Measurements from ENCODE around the gene CDK10.
"Not testable (repeated sequence)": the region's sequence is repeated elsewhere in the genome, so short reads cannot be mapped to it uniquely, and the experiment has no call there.

CDK10 gene

GRCh38 chr16:89697161-89697615 is 10.7 kb downstream of the CDK10 start:
- no peaks in the 10 kb centered on the region for H3K27me3 ChIP-seq (ENCODE audit: control insufficient read depth, insufficient read depth, low read length)
- H3K4me1 ChIP-seq (ENCODE audit: control insufficient read depth, insufficient read depth, low read length) = peaks cover 8% of the 10 kb centered on the region
- H3K9ac ChIP-seq (ENCODE audit: low read length) = no peak overlapping the region
- no peaks in the 10 kb centered on the region for H3K9me3 ChIP-seq (ENCODE audit: control insufficient read depth, insufficient read depth, low read depth, low read length)
- H3K4me3 ChIP-seq (ENCODE audit: low read depth, low read length) = no peak overlapping the region
- peaks cover 51% of the 10 kb centered on the region for H3K36me3 ChIP-seq (ENCODE audit: control insufficient read depth, insufficient read depth, low read length)
- no peak overlapping the region for H3K27ac ChIP-seq (ENCODE audit: low read depth, low read length)

GRCh38 chr16:89697616-89698331 is 11.3 kb downstream of the CDK10 start:
- H3K9me3 ChIP-seq (ENCODE audit: control insufficient read depth, insufficient read depth, low read depth, low read length) = no peaks in the 10 kb centered on the region

DNA sequence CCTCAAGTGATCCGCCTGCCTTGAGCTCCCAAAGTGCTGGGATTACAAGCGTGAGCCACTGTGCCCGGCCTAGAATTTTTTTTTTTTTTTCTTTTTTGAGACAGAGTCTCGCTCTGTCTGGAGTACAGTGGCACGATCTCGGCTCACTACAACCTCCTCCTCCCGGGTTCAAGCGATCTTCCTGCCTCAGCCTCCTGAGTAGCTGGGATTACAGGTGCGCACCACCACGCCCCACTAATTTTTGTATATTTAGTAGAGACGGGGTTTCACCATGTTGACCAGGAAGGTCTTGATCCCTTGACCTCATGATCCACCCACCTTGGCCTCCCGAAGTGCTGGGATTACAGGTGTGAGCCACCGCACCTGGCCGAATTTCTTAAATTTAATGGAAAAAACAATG is 12.2 kb downstream of the CDK10 start:
- peaks cover 40% of the 10 kb centered on the region for H3K36me3 ChIP-seq (ENCODE audit: control insufficient read depth, insufficient read depth, low read length)
- not testable (repeated sequence) for H3K4me1 ChIP-seq (ENCODE audit: control insufficient read depth, insufficient read depth, low read length); H3K9me3 ChIP-seq (ENCODE audit: control insufficient read depth, insufficient read depth, low read depth, low read length); H3K4me3 ChIP-seq (ENCODE audit: low read depth, low read length); H3K9ac ChIP-seq (ENCODE audit: low read length); H3K27me3 ChIP-seq (ENCODE audit: control insufficient read depth, insufficient read depth, low read length); H3K27ac ChIP-seq (ENCODE audit: low read depth, low read length)

More at GRCh38 chr16:89697616-89698331, 11.3 kb downstream of the CDK10 start:
- peaks cover 8% of the 10 kb centered on the region for H3K4me1 ChIP-seq (ENCODE audit: control insufficient read depth, insufficient read depth, low read length)
- H3K9ac ChIP-seq (ENCODE audit: low read length) = no peak overlapping the region
- no peak overlapping the region for H3K27ac ChIP-seq (ENCODE audit: low read depth, low read length)
- peaks cover 47% of the 10 kb centered on the region for H3K36me3 ChIP-seq (ENCODE audit: control insufficient read depth, insufficient read depth, low read length)
- no peaks in the 10 kb centered on the region for H3K27me3 ChIP-seq (ENCODE audit: control insufficient read depth, insufficient read depth, low read length)
- no peak overlapping the region for H3K4me3 ChIP-seq (ENCODE audit: low read depth, low read length)

- H3K9me3 ChIP-seq (ENCODE audit: control insufficient read depth, insufficient read depth, low read depth, low read length); H3K9ac ChIP-seq (ENCODE audit: low read length); H3K4me1 ChIP-seq (ENCODE audit: control insufficient read depth, insufficient read depth, low read length); H3K27ac ChIP-seq (ENCODE audit: low read depth, low read length); H3K27me3 ChIP-seq (ENCODE audit: control insufficient read depth, insufficient read depth, low read length): not testable (repeated sequence)
- H3K36me3 ChIP-seq (ENCODE audit: control insufficient read depth, insufficient read depth, low read length) = peaks cover 31% of the 10 kb centered on the region
- peak overlapping the region; percentile 47 for H3K4me3 ChIP-seq (ENCODE audit: low read depth, low read length)
Observed at GRCh38 chr16:89699629-89700099, 13.2 kb downstream of the CDK10 start.

DNA sequence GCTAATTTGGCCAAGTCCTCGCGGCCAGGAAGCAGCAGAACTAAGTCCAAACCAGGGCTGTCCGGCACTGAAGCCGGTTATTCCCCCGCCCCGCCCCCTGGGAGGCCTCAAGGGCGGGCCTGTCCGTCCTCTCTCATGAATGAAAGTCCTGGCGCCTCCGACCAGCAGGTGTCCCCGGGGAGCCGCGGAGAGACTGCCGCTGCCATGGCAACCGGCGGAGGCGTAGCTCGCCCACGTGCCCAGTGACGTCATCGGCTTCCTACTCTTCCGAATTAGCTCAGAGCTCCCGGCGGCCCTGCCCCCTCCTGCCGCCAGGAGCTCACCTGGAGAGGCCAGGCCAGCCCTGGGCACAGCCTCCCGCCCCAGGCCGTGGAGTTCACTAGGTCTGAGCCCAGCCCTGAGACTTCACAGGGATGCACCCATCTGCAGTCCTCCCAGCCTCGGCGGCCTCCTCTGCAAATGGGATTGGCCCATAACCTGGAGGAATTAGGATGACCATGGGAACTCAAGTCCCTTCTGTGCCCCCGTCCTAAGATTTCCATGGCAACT is 13.7 kb downstream of the CDK10 start:
- peak overlapping the region; percentile 41; the same call in 1 of the 2 replicates for H3K27ac ChIP-seq (ENCODE audit: low read depth, low read length)
- H3K4me3 ChIP-seq (ENCODE audit: low read depth, low read length) = peak overlapping the region; percentile 96
- H3K9me3 ChIP-seq (ENCODE audit: control insufficient read depth, insufficient read depth, low read depth, low read length) = no peaks in the 10 kb centered on the region
- H3K9ac ChIP-seq (ENCODE audit: low read length) = peak overlapping the region; percentile 73
- H3K27me3 ChIP-seq (ENCODE audit: control insufficient read depth, insufficient read depth, low read length) = peaks cover 8% of the 10 kb centered on the region
- peaks cover 27% of the 10 kb centered on the region for H3K36me3 ChIP-seq (ENCODE audit: control insufficient read depth, insufficient read depth, low read length)
- H3K4me1 ChIP-seq (ENCODE audit: control insufficient read depth, insufficient read depth, low read length) = peaks cover 8% of the 10 kb centered on the region

- Histone ChIP-seq H3K9me3 (ENCODE audit: control insufficient read depth, insufficient read depth, low read depth, low read length) (no peaks in the 10 kb centered on the region), H3K4me1 (ENCODE audit: control insufficient read depth, insufficient read depth, low read length) (peaks cover 8% of the 10 kb centered on the region), H3K27ac (ENCODE audit: low read depth, low read length) (peak overlapping the region; percentile 41; the same call in 1 of the 2 replicates), H3K9ac (ENCODE audit: low read length) (peak overlapping the region; percentile 73), H3K36me3 (ENCODE audit: control insufficient read depth, insufficient read depth, low read length) (peaks cover 20% of the 10 kb centered on the region), H3K4me3 (ENCODE audit: low read depth, low read length) (peak overlapping the region; percentile 96), H3K27me3 (ENCODE audit: control insufficient read depth, insufficient read depth, low read length) (peaks cover 8% of the 10 kb centered on the region)
Observed at GRCh38 chr16:89700649-89701424, 14.3 kb downstream of the CDK10 start.

DNA sequence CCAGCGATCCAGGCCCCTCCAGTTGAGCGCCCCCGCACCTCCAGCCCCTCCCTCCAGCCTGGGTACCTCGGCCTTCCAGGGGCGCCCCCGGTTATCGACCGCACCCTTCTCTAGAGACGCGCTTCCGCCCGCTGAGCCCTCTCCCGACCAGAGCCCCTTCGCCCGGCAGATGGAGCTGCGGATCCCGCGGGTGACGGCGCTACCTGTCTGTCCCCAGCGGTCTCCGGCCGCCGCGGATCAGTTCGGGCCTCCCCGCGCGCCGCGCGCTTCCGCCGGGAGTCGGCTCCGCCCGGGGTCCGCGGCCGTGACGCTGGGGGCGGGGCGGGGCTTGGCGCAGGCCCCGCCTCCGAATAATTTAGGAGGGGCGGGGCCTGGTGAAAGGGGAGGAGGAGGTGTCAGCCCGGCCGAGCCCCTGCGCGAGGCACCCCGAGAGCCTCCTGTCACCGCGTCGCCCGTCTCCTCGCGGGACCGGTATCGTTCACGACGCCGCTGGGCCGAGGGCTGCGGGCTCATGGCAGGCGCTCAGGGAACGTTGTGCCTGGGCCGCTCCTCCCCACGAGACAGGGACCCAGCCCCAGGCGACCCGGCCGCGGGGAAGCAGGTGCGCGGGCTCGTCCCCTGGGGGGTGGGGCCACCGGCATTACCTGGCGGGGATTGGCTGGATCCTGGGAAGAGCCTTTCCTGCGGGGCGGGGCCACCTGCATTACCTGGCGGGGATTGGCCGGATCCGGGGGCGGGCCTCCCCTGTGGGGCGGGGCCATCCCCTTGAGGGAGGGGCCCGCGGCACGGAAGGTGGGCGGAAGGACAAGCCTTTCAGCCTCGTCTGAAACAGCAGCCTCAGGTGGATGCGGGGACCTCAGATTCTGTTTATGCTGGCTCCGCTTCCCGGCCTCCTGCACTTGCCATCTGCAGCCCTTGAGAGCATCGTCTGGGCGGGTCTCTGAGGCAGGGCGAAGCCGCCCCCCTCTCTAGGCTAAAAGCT is 15.2 kb downstream of the CDK10 start, which contains the start of gene SPATA2L:
Gene SPATA2L, minus strand, starts transcription at position 281 of the 982 bp plus-strand sequence. CDS start 473 bp downstream, outside the sequence.
- H3K27me3 ChIP-seq (ENCODE audit: control insufficient read depth, insufficient read depth, low read length) = peaks cover 8% of the 10 kb centered on the region
- H3K4me3 ChIP-seq (ENCODE audit: low read depth, low read length) = peak within 1 kb of the TSS; percentile 96
- peak within 1 kb of the TSS; percentile 41; the same call in 1 of the 2 replicates for H3K27ac ChIP-seq (ENCODE audit: low read depth, low read length)
- peaks cover 14% of the 10 kb centered on the region for H3K36me3 ChIP-seq (ENCODE audit: control insufficient read depth, insufficient read depth, low read length)
- H3K4me1 ChIP-seq (ENCODE audit: control insufficient read depth, insufficient read depth, low read length) = peaks cover 8% of the 10 kb centered on the region
- H3K9me3 ChIP-seq (ENCODE audit: control insufficient read depth, insufficient read depth, low read depth, low read length) = no peaks in the 10 kb centered on the region
- H3K9ac ChIP-seq (ENCODE audit: low read length) = peak within 1 kb of the TSS; percentile 73

GRCh38 chr16:89704281-89704680 is 17.8 kb downstream of the CDK10 start:
- no peak overlapping the region for H3K9ac ChIP-seq (ENCODE audit: low read length)
- no peak overlapping the region for H3K4me3 ChIP-seq (ENCODE audit: low read depth, low read length)
- peaks cover 12% of the 10 kb centered on the region for H3K27me3 ChIP-seq (ENCODE audit: control insufficient read depth, insufficient read depth, low read length)
- no peaks in the 10 kb centered on the region for H3K9me3 ChIP-seq (ENCODE audit: control insufficient read depth, insufficient read depth, low read depth, low read length)
- H3K27ac ChIP-seq (ENCODE audit: low read depth, low read length) = no peak overlapping the region
- H3K36me3 ChIP-seq (ENCODE audit: control insufficient read depth, insufficient read depth, low read length) = no peaks in the 10 kb centered on the region
- H3K4me1 ChIP-seq (ENCODE audit: control insufficient read depth, insufficient read depth, low read length) = peaks cover 12% of the 10 kb centered on the region

- Histone ChIP-seq H3K27me3 (ENCODE audit: control insufficient read depth, insufficient read depth, low read length) (peaks cover 12% of the 10 kb centered on the region), H3K4me3 (ENCODE audit: low read depth, low read length) (no peak overlapping the region), H3K36me3 (ENCODE audit: control insufficient read depth, insufficient read depth, low read length) (no peaks in the 10 kb centered on the region), H3K4me1 (ENCODE audit: control insufficient read depth, insufficient read depth, low read length) (peaks cover 15% of the 10 kb centered on the region), H3K9me3 (ENCODE audit: control insufficient read depth, insufficient read depth, low read depth, low read length) (no peaks in the 10 kb centered on the region), H3K9ac (ENCODE audit: low read length) (no peak overlapping the region), H3K27ac (ENCODE audit: low read depth, low read length) (no peak overlapping the region)
Observed at GRCh38 chr16:89705006-89705405, 18.5 kb downstream of the CDK10 start.

Measured in HUES6 (cell line).